Osteoblast (primary cell): ENCODE data around the gene CRISP2. TPM values are rescaled to one million over a fixed set of nuclear protein-coding genes. Genes with fewer than 3 reads are reported as not detected.

Experiments
- DNase-seq: peaks from one replicate; pipeline ENCODE4 v3.0.0; 2011; ENCODE audit warnings: low spot score, mixed read lengths; ENCODE audit not compliant: insufficient read length; ENCODE audit errors: missing footprints
- H2AFZ ChIP-seq: 2 replicates; pipeline ENCODE4 v1.6.0; 2011; ENCODE audit warnings: mild to moderate bottlenecking, low read length
- H3K27ac ChIP-seq: 2 replicates; pipeline ENCODE4 v1.5.1; 2011; ENCODE audit warnings: mild to moderate bottlenecking, low read depth, low read length, moderate library complexity
- H3K27me3 ChIP-seq: 2 replicates; pipeline ENCODE4 v1.6.0; 2012; ENCODE audit warnings: mild to moderate bottlenecking, control low read depth, inconsistent platforms, low read length, moderate library complexity; ENCODE audit not compliant: insufficient read depth
- H3K36me3 ChIP-seq: 2 replicates; pipeline ENCODE4 v1.5.1; 2011; ENCODE audit warnings: mild to moderate bottlenecking, low read length, control low read depth, moderate library complexity; ENCODE audit not compliant: insufficient read depth
- H3K4me1 ChIP-seq: 2 replicates; pipeline ENCODE4 v1.5.1; 2011; ENCODE audit warnings: mild to moderate bottlenecking, low read length, control low read depth, moderate library complexity; ENCODE audit not compliant: insufficient read depth
- H3K4me2 ChIP-seq: 2 replicates; pipeline ENCODE4 v1.6.0; 2011; ENCODE audit warnings: mild to moderate bottlenecking, low read length; ENCODE audit not compliant: insufficient read depth
- H3K4me3 ChIP-seq: fragments of 200-600 bp; sonication (generic); 3 replicates; pipeline ENCODE4 v1.5.1; 2012; ENCODE audit warnings: mild to moderate bottlenecking, low read length, inconsistent platforms; ENCODE audit not compliant: insufficient read depth
- H3K79me2 ChIP-seq: 2 replicates; pipeline ENCODE4 v1.6.0; 2012; ENCODE audit warnings: mild to moderate bottlenecking, low read length, control low read depth, inconsistent platforms; ENCODE audit not compliant: insufficient read depth
- H3K9me3 ChIP-seq: 2 replicates; pipeline ENCODE4 v1.5.1; 2011; ENCODE audit warnings: low read depth, low read length, control low read depth
- H4K20me1 ChIP-seq: 2 replicates; pipeline ENCODE4 v1.6.0; 2012; ENCODE audit warnings: mild to moderate bottlenecking, low read length, control low read depth; ENCODE audit not compliant: insufficient read depth
- total RNA-seq: library from RNA; depleted of rRNA; stranded (reverse); fragments of >200 nt; gene quantifications from 2 replicates; pipeline ENCODE4 v1.2.3, GENCODE V29; 2012
- TF ChIP-seq, protein P1 (sequence below): IDR thresholded peaks from 2 replicates; pipeline ENCODE4 v1.5.1; 2011; ENCODE audit warnings: mild to moderate bottlenecking, low read depth, low read length, moderate library complexity; ENCODE audit errors: extremely low read depth

Gene CRISP2
- total RNA-seq, 1 donor, result not detected

DNA sequence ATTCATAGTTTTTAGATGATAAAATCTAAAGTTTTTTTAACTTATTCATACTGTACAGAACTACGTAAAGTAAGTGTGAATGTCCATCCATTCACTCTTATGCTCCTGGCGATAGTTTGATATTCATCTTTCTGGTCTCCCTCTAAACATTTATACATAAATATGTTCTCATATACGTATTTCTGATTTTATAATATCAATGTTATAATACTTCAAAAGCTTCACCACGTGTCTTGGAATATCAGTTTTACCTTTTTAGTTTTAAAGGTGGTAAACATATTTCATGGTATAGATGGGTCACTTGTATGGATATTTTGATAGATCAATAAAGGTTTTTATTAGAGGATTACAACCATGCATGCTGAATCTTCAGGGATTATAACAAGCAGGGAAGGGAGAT is 66.4 kb downstream of the CRISP2 start:
- Histone ChIP-seq H3K4me3 (no peak overlapping the region), H3K4me1 (no peaks in the 10 kb centered on the region), H3K27me3 (no peaks in the 10 kb centered on the region), H3K79me2 (no peaks in the 10 kb centered on the region), H3K4me2 (no peak overlapping the region), H2AFZ (no peak overlapping the region), H3K36me3 (no peaks in the 10 kb centered on the region), H3K9me3 (no peaks in the 10 kb centered on the region), H4K20me1 (no peaks in the 10 kb centered on the region), H3K27ac (no peak overlapping the region)
- no peak for DNase-seq
- TF ChIP-seq, protein P1, sequence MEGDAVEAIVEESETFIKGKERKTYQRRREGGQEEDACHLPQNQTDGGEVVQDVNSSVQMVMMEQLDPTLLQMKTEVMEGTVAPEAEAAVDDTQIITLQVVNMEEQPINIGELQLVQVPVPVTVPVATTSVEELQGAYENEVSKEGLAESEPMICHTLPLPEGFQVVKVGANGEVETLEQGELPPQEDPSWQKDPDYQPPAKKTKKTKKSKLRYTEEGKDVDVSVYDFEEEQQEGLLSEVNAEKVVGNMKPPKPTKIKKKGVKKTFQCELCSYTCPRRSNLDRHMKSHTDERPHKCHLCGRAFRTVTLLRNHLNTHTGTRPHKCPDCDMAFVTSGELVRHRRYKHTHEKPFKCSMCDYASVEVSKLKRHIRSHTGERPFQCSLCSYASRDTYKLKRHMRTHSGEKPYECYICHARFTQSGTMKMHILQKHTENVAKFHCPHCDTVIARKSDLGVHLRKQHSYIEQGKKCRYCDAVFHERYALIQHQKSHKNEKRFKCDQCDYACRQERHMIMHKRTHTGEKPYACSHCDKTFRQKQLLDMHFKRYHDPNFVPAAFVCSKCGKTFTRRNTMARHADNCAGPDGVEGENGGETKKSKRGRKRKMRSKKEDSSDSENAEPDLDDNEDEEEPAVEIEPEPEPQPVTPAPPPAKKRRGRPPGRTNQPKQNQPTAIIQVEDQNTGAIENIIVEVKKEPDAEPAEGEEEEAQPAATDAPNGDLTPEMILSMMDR, result no peak

DNA sequence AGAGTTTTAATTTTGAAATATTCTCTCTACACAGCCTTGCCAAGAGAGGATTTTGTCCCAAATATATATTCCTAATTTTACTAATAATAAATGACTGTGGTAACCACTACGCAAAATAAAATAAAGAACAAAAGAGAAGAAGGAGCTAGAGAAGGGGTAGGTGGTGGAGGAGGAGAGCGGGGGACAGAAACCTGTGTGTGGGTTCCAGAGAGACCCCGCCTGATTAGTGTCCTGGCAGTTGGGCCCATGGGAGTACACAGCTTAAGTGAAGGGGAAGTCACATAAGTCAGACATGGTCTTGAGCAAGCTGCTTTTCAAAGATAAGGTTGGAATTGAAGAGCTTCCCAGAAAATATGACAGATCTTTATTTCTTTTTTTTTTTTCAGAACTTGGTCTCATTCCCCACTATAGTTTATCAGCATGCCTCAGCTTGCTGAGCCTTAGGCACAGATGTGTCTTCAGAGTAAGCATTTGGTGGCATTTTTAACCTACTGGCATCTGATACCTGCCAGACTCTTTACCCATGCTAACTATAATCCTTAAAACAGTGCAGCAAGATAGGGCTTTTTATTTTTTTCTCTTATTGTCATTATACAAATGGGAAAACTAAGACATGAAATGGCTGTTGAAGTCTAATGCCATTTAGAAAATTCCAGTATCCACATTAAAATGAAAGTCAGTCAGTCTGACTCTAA is 67.1 kb downstream of the CRISP2 start:
- no peak overlapping the region for H3K4me2 ChIP-seq
- TF ChIP-seq, protein P1, result no peak
- H3K4me1 ChIP-seq, result no peaks in the 10 kb centered on the region
- H3K79me2 ChIP-seq, result no peaks in the 10 kb centered on the region
- DNase-seq, result no peak
- no peak overlapping the region for H3K27ac ChIP-seq
- H3K27me3 ChIP-seq, result no peaks in the 10 kb centered on the region
- no peaks in the 10 kb centered on the region for H4K20me1 ChIP-seq
- H2AFZ ChIP-seq, result no peak overlapping the region
- no peak overlapping the region for H3K4me3 ChIP-seq
- no peaks in the 10 kb centered on the region for H3K9me3 ChIP-seq
- no peaks in the 10 kb centered on the region for H3K36me3 ChIP-seq

DNA sequence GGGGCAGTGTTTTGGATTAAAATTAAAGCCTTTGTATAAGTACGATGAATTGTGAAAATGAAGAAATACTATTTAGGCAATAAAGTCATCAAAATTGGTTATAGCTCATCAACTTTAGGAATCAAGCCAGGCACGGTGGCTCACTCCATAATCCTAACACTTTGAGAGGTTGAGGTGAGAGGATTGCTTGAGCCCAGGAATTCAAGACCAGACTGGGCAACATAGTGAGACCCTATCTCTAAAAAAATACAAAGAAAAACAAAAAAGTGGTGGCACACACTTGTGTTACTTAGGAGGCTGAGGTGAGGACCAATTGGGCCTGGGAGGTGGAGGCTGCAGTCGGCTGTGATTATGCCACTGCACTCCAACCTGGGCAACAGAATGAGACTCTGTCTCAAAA is 68.2 kb downstream of the CRISP2 start:
- Histone ChIP-seq H3K36me3 (no peaks in the 10 kb centered on the region), H3K4me1 (no peaks in the 10 kb centered on the region), H3K27ac (no peak overlapping the region), H2AFZ (no peak overlapping the region), H3K4me3 (no peak overlapping the region), H3K4me2 (no peak overlapping the region), H3K27me3 (no peaks in the 10 kb centered on the region), H3K79me2 (no peaks in the 10 kb centered on the region), H4K20me1 (no peaks in the 10 kb centered on the region), H3K9me3 (no peaks in the 10 kb centered on the region)
- TF ChIP-seq, protein P1, result no peak
- no peak for DNase-seq

Other genes with a start within 250 kb of the CRISP2 start
- not detected in 2 replicates for gene GLYATL3, start 213.6 kb downstream of the CRISP2 start, total RNA-seq
- gene C6orf141, start 162.9 kb downstream of the CRISP2 start, total RNA-seq, result not detected in 2 replicates
- not detected in 2 replicates for gene RHAG, start 76.7 kb downstream of the CRISP2 start, total RNA-seq
- not detected in 2 replicates for gene CRISP3, start 30.8 kb upstream of the CRISP2 start, total RNA-seq
- not detected in 2 replicates for gene PGK2, start 73.7 kb upstream of the CRISP2 start, total RNA-seq
- gene CRISP1, start 153.0 kb upstream of the CRISP2 start, total RNA-seq, result not detected in 2 replicates